GM18526 (cell line): ENCODE measurements around the gene SEL1L3.

ENCODE experiments used
- POLR2A ChIP-seq: IDR thresholded peaks from 3 replicates; pipeline ENCODE4 v1.6.1; 2011; ENCODE audit not compliant: insufficient read length; ENCODE audit errors: extremely low read depth

SEL1L3 gene

DNA sequence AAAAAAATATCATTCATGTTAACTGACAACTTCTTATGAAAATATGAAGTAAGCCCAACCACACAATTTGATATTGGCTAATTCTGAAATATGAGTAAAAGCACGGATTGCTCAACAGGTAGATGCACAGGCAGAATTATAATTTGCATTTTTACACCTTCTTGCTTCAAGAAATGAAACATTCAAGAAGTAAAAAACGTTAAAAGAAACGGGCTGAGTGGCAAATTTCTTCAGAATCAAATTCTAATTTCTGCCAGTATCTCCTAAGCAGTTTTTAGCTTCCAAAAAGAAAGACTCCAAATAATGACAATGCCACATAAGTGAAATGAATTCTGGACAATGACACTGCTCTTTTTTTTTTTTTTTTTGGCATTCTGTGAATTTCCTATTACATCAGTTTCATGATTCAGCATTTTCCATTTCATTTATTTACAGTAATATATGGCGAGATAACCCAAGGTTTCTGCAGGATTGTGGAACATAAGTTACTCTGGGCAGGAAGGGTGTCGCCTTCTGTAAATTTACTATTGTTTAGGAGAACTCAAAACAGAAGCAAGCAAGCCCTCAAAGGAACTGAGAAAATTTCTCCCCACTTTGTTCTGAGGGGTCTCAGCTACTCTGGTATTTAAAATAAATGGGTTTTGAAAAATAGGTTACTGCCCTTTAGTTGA lies 1.4 kb downstream of the SEL1L3 start:
- no peak for TF ChIP-seq POLR2A

DNA sequence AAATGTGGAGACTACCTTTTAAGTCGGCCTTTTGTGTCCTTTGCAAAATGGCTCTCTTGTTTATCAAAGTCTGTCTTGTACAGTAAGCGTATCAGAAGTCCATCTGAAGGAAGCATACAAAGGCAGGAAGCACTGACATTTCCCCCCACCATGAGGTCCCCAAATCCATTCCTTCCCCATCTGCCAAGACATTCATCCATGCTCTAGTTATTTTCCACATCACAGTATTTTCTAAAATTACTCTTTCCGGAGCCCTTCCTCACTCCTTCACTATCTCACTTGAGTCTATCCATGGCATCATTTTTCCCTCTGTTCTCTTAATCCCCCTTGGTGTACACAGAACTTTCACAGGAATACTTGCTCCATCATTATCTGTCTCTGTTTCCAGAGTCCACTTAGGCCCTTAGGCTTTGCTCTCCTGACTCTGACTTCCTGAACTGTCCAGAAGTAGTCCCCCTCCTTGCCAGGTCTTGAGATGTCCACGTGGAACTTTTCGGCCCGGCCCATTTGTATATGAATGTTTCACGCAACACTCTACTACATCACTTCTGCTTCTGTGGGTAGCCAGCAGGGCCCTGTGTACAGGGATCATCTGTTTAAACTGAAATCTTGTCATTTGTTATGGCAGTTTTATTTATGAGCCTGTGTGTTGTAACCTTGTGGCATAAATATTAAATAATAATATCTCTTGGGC lies 2.1 kb downstream of the SEL1L3 start:
- TF ChIP-seq POLR2A, result no peak

DNA sequence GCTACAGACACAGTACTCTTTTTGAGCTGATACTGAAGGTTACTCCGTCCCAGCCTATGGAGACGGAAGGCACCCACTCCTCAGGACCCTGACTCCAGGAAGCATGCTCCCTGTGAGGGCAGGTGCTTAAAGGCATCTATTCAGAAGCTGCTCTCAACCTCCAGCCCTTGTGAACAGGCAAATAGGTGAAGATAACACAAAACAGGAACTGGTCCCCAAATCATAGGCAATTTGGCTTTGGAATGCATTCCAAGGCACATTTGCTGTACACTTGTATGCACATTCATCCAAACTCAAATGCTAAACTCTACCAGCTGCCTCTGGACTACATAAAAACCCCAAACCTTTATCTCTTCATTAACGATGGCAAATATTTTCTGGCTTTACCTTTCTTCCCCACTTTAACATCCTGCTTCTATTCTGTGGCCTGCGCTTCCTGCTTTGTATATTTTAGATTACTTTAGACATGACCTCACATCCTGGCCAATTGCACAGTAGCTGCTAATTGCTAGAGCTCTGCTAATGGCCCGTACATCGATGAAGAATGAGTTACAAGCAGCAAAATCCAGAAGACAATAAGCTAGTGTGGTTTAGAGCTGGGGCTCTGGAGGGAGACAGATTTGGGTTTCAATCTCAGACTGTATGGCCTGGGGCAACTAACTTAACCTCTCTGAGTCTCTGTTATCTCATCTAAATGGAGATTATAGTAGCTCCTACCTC lies 3.2 kb downstream of the SEL1L3 start:
- no peak for TF ChIP-seq POLR2A

DNA sequence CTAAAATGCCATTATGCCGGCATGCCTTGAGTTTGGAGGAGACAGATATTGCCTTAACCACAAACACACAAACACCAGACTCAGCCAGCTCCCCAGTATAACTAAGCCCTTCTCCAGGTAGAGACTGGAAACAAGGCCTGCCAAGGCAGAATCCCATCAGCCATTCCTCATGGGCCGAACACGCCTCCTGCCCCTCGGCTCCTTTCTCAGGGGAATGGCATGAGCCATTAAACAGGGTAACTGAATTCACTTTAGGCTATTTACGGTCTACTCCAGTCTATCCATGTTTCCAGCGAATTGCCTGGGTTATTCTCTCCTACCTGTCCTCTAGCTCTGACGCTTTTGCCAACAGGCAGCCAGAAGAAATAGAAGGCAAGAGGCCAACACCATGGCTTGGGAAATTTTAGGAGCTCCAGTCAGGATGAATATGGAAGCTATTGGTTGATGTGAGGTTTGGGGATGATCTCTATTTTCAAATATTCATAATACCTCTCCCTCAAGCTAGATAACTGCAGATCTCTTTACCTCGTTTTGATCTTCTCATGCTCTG lies 4.9 kb downstream of the SEL1L3 start:
- no peak for TF ChIP-seq POLR2A

DNA sequence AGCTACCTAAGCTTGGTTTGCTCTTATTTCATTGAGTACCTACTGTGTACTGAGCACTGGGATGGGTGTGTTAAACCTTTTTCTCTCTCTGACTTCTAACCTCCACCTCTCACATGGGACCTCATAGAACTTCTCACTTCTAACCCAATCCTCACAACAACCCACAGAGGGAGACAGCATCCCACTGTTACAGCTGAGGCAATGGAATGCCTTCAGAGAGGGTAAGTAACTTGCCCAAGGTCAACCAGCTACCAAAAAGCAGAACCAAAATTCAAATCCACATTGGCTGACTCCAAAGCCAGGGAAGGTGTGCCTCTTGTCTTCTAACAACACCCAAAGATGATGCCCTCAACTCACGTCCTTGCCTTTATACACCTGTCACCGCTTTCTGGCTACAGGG lies 5.4 kb downstream of the SEL1L3 start:
- TF ChIP-seq POLR2A, result no peak

DNA sequence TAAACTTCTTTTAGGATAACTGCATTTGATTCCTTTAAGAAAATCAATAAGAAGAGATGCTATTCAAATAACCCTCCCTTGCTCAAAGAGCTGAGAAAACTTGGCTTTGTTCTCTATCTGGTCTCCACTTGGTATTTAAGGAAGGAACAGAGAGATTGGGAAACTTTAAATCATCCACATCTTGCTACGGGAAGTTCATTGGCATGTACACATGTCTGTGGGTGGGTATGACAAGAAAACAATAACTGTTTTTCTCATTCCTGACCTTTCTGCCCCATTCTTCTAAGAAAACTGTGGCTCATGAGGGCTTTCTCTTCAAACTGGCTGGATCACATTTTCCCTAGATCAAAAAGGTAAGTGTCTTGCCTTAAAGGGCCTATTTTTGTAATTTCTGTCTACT lies 6.0 kb downstream of the SEL1L3 start:
- no peak for TF ChIP-seq POLR2A

DNA sequence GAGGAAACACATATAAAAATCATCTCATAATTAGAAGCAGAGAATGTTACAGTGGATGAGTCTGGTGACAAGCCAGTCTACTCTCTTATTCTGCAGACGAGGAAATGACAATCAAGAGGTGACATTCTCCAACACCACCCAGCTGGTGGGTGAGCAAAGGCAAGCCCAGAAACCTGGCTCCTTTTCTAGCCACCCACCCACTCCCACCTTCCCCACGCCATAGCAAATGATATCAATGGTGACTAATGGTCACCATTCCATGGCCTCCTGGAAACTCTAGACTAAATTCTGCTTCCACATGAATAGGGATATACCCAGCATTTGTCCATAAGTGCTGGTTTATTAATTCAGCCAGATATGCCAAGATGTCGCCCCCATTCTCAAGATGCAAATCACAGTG lies 10.7 kb downstream of the SEL1L3 start:
- no peak for TF ChIP-seq POLR2A

DNA sequence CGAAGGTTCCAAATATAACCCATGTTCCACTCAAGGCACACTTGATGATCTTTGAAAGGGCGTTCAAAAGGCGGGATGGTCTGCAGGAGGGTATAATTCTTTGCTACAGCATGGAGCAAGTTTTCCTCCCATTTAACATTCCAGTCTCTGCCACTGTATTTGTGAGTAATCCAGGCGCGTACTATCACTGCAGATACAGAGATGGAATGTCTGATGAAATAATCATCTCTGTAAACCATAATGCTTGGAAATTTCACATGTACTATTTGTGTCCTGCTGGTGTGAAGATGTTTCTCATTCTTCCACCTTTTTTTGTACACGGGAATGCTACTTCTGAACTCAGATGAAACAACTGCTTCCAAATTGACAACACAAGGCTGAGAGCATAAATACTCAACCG lies 15.5 kb downstream of the SEL1L3 start:
- no peak for TF ChIP-seq POLR2A

DNA sequence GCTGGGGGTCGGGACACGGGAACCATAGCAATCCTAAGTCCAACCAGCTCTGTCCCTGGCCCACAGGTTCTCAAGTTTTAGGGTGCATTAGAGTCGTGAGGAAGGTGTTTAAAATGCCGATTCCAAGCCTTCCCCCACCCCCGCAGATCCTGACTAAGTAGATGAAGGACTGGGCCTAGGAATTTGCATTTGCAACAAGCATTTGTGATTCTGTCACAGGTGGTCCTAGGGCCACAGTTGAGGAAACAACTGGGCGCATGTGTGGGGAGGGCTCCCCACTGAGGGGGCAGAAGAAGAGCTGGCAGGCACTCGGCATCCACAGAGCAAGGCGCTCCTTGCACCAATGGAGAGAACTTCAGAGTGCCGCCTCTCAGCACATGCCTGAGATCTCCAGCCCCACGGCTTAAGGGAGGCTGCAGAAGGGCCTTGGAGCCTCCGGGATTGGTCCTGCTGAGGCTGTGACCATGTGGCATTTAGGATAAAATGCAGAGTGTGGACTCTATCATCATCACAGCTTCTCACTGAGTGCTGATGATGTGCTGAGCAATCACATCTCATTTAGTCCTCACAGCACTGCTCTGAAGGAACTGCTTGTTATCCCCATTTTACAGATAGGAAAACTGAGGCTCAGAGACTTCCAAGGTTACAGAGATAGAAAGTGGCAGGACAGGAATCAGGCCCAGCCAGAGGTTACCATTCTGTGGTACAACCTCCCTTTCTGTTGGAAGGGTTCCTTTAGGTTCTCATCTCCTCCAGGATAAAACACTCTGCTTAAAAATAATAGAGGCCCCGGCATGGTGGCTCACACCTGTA lies 16.7 kb downstream of the SEL1L3 start:
- no peak for TF ChIP-seq POLR2A

DNA sequence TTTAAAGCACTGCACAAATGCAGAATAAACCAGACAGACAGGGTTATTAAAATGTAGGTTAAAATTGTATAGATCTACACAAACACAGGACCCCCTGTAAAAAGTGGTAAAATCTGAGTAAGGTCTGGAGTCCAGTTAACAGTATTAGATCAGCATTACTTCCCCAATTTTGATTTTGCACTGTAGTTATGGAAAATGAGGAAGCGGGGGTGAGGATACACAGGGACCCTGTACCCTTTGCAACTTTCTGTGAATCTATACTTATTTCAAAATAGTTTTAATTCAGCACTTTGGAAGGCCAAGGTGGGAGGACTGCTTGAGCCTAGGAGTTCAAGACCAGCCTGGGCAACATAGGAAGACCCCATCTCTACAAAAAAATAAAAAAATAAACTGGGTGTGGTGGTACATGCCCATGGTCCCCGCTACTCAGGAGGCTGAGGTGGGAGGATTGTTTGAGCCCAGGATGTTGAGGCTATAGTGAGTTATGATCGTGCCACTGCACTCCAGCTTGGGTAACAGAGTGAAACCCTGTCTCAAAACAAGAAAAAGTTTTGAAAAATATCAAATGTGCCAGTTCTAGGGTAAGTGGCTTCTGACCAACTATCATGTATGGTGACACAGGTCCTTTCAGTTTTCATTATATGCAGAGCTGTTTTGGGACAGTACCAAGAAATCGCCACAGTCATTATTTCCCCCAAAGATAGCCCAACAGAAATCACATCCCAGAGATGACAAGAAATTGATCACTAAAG lies 17.7 kb downstream of the SEL1L3 start:
- TF ChIP-seq POLR2A, result no peak

DNA sequence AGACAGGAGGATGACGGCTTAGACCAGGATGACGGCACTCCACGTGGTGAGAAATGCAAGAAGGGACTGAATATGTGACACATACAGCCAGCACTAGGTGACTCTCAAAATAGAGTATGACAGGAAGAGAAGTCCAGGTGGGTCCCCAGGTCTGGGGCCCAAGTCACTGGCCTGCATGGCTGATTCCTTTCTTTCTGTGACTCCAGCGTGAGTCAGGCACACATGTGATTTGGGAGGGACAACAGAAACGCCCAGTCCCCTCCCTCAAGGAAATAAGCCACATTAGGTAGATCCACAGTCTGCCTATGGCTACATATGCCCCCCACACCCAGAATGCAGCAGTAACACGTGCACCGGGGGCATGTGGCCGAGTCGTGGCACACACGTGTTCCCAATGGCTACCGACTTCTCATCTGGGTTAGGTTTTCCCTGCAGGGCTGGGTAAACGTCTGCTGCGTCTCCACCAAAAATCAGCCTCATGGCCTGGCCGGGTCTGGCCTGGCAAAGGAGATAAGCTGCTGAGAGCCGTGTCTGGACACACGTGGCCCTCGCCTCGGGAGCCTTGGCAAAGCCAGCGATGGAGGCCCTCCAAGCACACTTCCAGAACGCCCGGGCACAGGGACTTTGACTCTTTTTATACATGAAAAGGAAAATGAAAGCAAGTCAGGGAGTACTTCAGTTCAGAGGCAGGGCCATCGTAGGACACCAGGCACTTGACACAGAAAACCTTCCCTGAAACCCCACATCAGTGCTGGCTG lies 19.3 kb downstream of the SEL1L3 start:
- no peak for TF ChIP-seq POLR2A

DNA sequence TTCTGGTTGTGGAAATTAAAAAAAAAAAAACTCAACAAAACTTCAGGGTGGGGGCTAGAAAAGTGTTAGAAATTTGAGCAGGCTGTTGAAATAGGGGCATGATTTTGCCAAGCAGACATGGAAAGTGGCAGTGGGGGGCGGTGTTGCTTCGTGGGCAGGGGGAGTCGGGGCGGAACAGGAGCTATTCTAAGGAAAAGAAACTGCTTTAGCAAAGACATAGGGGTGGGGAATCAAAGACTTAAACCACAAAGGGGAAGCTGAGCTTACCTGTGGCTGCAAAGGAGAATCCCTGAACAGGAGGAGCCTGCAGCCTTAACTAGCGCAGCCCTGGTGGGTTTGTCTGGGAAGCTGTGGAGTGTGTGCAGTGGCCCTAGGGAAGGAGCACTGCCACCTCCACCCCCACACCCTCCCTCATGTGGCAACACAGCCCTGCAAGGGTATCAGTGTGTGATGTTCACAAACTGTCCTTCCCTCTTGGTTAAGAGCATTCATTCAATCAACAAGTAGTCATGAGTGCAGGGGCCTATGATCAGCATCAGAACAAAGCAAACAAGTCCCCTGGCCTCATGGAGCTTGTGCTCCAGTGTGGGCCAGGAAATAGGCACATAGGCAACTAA lies 20.5 kb downstream of the SEL1L3 start:
- no peak for TF ChIP-seq POLR2A

DNA sequence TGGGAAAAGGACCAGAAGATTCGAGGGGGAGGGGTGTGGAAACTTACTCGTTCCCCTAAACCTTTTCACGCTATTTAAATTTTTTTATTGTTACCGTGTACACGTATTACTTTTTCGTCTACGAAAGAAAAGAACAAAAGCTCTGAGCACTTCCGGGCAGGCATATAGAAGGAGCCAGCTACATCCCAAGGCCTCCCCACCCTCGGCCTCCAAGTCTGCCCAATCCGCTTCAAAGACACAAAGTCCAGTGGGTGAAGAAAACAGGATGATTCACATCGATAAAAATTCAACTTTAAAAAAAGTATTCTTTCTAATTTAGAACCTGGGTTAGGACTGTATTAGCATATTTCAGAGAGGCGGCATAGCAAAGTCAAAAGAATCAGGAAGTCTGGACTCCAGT lies 23.1 kb downstream of the SEL1L3 start:
- TF ChIP-seq POLR2A, result no peak

DNA sequence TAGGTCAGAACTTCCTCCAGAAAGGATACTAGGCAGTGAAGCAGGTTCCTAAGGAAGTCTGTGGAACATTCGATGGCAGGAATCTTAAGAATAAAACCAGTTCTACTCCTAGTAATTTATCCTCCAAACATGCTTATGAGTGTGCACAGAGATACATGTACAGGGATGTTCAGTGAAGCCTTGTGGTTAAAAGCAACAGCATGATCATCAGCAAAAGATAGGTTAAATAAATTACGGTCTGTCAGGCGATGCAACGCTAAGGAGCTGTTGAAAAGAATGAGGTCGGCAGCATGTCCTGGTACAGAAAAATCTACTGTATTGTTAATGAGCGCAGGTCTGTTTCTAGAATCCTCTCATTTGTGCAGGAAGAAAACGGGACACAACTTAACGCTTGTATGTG lies 23.6 kb downstream of the SEL1L3 start:
- no peak for TF ChIP-seq POLR2A

DNA sequence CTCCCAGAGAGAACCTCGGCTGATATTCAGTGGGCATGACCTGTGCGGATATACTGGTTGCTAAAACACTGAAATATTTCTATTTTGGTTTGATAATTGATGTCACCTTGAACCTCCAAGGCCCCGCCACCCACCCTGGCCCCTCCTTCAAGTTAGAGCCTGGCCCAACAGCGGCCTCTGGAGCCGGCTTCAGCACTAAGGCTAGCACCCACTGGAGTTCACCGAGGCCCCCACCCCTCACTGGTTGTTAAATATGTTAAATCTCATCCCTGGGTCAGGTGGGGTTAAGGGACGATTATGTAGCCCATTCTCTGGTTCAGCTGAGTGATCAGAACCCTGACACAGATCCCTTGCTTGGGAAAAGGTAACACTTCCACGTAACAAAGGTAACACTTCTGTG lies 24.3 kb downstream of the SEL1L3 start:
- TF ChIP-seq POLR2A, result no peak
